Thyroid gland (tissue), 4 donors: ENCODE results near the gene RNF121.

ENCODE experiments used
- POLR2A ChIP-seq, 2 donors: fragments of 450-650 bp; IDR thresholded peaks; one replicate each; pipeline ENCODE4 v1.6.1; 2017; ENCODE audit warnings: antibody characterized with exemption in 2 of 2, mild to moderate bottlenecking in 2 of 2, moderate library complexity in 1 of 2
- TF ChIP-seq, protein P1 (sequence below), 6 experiments: fragments of 200-600 bp in 3 of 6; fragments of 450-650 bp in 3 of 6; sonication (generic) in 3 of 6; IDR thresholded peaks; one replicate each; pipeline ENCODE4 v1.5.1; 2016 to 2019; ENCODE audit warnings: antibody characterized with exemption in 6 of 6, mild to moderate bottlenecking in 2 of 6, inconsistent platforms in 1 of 6, moderate library complexity in 1 of 6

DNA sequence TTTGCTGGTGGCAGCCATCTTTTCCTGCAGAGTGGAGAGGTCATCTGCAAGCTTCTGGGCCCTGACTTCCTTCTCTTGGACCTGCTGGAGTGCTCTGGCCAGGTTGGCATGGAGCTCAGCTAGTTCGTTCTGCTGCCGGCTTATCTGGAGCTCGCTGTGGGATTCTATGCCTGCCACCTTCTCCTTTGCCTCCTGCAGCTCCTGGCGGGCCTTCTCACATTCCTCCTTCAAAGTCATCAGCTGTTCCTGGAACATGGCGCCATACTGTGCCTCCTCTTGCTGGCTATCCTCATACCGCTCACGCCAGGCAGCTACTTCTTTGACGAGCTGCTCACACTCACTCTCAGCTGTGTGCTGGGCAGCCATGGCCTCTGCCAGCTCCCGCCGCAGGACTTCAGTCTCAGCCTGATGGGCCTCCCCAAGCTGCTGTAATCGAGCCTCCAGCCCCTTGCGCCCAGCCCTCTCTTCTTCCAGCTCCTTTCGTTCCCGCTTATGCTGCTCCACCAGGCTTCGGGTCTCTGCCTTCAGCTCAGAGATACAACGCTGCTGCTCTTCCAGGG lies 86.0 kb downstream of the RNF121 start:
- TF ChIP-seq, protein P1, sequence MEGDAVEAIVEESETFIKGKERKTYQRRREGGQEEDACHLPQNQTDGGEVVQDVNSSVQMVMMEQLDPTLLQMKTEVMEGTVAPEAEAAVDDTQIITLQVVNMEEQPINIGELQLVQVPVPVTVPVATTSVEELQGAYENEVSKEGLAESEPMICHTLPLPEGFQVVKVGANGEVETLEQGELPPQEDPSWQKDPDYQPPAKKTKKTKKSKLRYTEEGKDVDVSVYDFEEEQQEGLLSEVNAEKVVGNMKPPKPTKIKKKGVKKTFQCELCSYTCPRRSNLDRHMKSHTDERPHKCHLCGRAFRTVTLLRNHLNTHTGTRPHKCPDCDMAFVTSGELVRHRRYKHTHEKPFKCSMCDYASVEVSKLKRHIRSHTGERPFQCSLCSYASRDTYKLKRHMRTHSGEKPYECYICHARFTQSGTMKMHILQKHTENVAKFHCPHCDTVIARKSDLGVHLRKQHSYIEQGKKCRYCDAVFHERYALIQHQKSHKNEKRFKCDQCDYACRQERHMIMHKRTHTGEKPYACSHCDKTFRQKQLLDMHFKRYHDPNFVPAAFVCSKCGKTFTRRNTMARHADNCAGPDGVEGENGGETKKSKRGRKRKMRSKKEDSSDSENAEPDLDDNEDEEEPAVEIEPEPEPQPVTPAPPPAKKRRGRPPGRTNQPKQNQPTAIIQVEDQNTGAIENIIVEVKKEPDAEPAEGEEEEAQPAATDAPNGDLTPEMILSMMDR (IDR thresholded peaks at IDR 0.05): no peak
- TF ChIP-seq POLR2A (IDR thresholded peaks at IDR 0.05): no peak
